HepG2 (cell line): Measurements from ENCODE around the gene ZNF334. TPM values are rescaled to one million over a fixed set of nuclear protein-coding genes. Genes with fewer than 3 reads are reported as not detected.

Source experiments
- BHLHE40 ChIP-seq: IDR thresholded peaks from 2 replicates; pipeline ENCODE4 v1.6.1; 2011; ENCODE audit warnings: low read length, improper control_type of control experiment
- CC2D1A ChIP-seq: sonication (generic); formaldehyde crosslinking; IDR thresholded peaks from 2 replicates; pipeline ENCODE4 v1.8.1; 2023; ENCODE audit warnings: mild to moderate bottlenecking, missing genetic modification reagents
- CEBPG ChIP-seq: IDR thresholded peaks from 2 replicates; pipeline ENCODE4 v1.6.1; 2016
- E2F5 ChIP-seq: sonication (generic); formaldehyde crosslinking; conservative IDR thresholded peaks from 2 replicates; pipeline ENCODE4 v1.4.0; 2020; ENCODE audit warnings: missing genetic modification reagents
- GTF2F1 ChIP-seq: fragments of 150-350 bp; IDR thresholded peaks from 2 replicates; pipeline ENCODE4 v1.6.1; 2014; ENCODE audit warnings: low read length
- HNRNPK ChIP-seq: fragments of 200-400 bp; formaldehyde crosslinking; IDR thresholded peaks from 2 replicates; pipeline ENCODE4 v1.6.1; 2018; ENCODE audit warnings: low read length, low read depth, moderate library complexity, mild to moderate bottlenecking; ENCODE audit not compliant: poor library complexity, severe bottlenecking
- IRF2 ChIP-seq: IDR thresholded peaks from 2 replicates; pipeline ENCODE4 v1.6.1; 2018; ENCODE audit warnings: missing genetic modification reagents, missing compliant biosample characterization
- KLF9 ChIP-seq: IDR thresholded peaks from 2 replicates; pipeline ENCODE4 v1.6.1; 2016; ENCODE audit warnings: low read depth
- MNT ChIP-seq: fragments of 450-650 bp; IDR thresholded peaks from 2 replicates; pipeline ENCODE4 v1.6.1; 2016
- NR2F1 ChIP-seq, 2 experiments: fragments of 450-650 bp in 1 of 2; formaldehyde crosslinking in 1 of 2; IDR thresholded peaks; 2 replicates each; pipeline versions ENCODE4 v1.5.0 to v1.6.1; 2016 to 2020; ENCODE audit warnings: mild to moderate bottlenecking in 1 of 2, missing compliant biosample characterization in 1 of 2, missing genetic modification reagents in 1 of 2, moderate library complexity in 1 of 2
- NR2F6 ChIP-seq, 2 experiments: IDR thresholded peaks; 2 replicates each; pipeline ENCODE4 v1.6.1; 2016; ENCODE audit warnings: antibody characterized with exemption in 1 of 2, mild to moderate bottlenecking in 1 of 2
- ONECUT2 ChIP-seq: sonication (generic); formaldehyde crosslinking; IDR thresholded peaks from 2 replicates; pipeline ENCODE4 v1.4.0; 2020; ENCODE audit warnings: missing genetic modification reagents
- POLR2G ChIP-seq: fragments of 200-400 bp; formaldehyde crosslinking; IDR thresholded peaks from 2 replicates; pipeline ENCODE4 v1.6.1; 2018; ENCODE audit warnings: mild to moderate bottlenecking, low read depth, low read length, moderate library complexity
- RFX5 ChIP-seq: IDR thresholded peaks from 2 replicates; pipeline ENCODE4 v1.6.1; 2011; ENCODE audit warnings: low read depth, low read length, improper control_type of control experiment
- RXRA ChIP-seq: sonication (generic); formaldehyde crosslinking; IDR thresholded peaks from 2 replicates; pipeline ENCODE4 v1.5.1; 2020; ENCODE audit warnings: missing genetic modification reagents
- TRIM24 ChIP-seq: sonication (generic); formaldehyde crosslinking; IDR thresholded peaks from 2 replicates; pipeline ENCODE4 v1.8.0; 2022; ENCODE audit warnings: mild to moderate bottlenecking, missing genetic modification reagents
- ZBTB42 ChIP-seq: sonication (generic); formaldehyde crosslinking; IDR thresholded peaks from 2 replicates; pipeline ENCODE4 v1.5.0; 2020; ENCODE audit warnings: mild to moderate bottlenecking, missing genetic modification reagents
- ZNF180 ChIP-seq: sonication (generic); formaldehyde crosslinking; IDR thresholded peaks from 2 replicates; pipeline ENCODE4 v1.4.0; 2020; ENCODE audit warnings: low read depth, missing genetic modification reagents, borderline replicate concordance
- ZNF260 ChIP-seq: sonication (generic); formaldehyde crosslinking; IDR thresholded peaks from 2 replicates; pipeline ENCODE4 v1.4.0; 2020; ENCODE audit warnings: missing genetic modification reagents, low read depth, mild to moderate bottlenecking, borderline replicate concordance
- ZNF3 ChIP-seq: IDR thresholded peaks from 2 replicates; pipeline ENCODE4 v1.7.0; 2017; ENCODE audit warnings: inconsistent platforms
- ZNF547 ChIP-seq: sonication (generic); formaldehyde crosslinking; IDR thresholded peaks from 2 replicates; pipeline ENCODE4 v1.5.1; 2020; ENCODE audit warnings: mild to moderate bottlenecking, missing genetic modification reagents
- ZNF552 ChIP-seq: sonication (generic); formaldehyde crosslinking; IDR thresholded peaks from 2 replicates; pipeline ENCODE4 v1.9.0; 2022; ENCODE audit warnings: missing genetic modification reagents, mild to moderate bottlenecking, borderline replicate concordance
- ZNF557 ChIP-seq: sonication (generic); formaldehyde crosslinking; IDR thresholded peaks from 2 replicates; pipeline ENCODE4 v1.4.0; 2020; ENCODE audit warnings: missing genetic modification reagents
- ZNF567 ChIP-seq: sonication (generic); formaldehyde crosslinking; IDR thresholded peaks from 2 replicates; pipeline ENCODE4 v1.8.1; 2023; ENCODE audit warnings: mild to moderate bottlenecking, missing genetic modification reagents, borderline replicate concordance
- ZNF644 ChIP-seq: IDR thresholded peaks from 2 replicates; pipeline ENCODE4 v1.6.1; 2016; ENCODE audit warnings: low read depth
- ZNF761 ChIP-seq: sonication (generic); formaldehyde crosslinking; conservative IDR thresholded peaks from 2 replicates; pipeline ENCODE4 v1.4.0; 2020; ENCODE audit warnings: mild to moderate bottlenecking, missing genetic modification reagents
- ZNF766 ChIP-seq: sonication (generic); formaldehyde crosslinking; IDR thresholded peaks from 2 replicates; pipeline ENCODE4 v1.5.0; 2020; ENCODE audit warnings: missing genetic modification reagents, borderline replicate concordance
- ZNF784 ChIP-seq: sonication (generic); formaldehyde crosslinking; IDR thresholded peaks from 2 replicates; pipeline ENCODE4 v1.5.1; 2020; ENCODE audit warnings: missing genetic modification reagents, mild to moderate bottlenecking, borderline replicate concordance
- ZNF841 ChIP-seq: sonication (generic); formaldehyde crosslinking; IDR thresholded peaks from 2 replicates; pipeline ENCODE4 v1.8.1; 2023; ENCODE audit warnings: missing genetic modification reagents, borderline replicate concordance
- ZSCAN30 ChIP-seq: sonication (generic); formaldehyde crosslinking; IDR thresholded peaks from 2 replicates; pipeline ENCODE4 v1.5.0; 2020; ENCODE audit warnings: mild to moderate bottlenecking, missing genetic modification reagents
- polyA plus RNA-seq, 8 experiments: library from polyadenylated mRNA; depleted of rRNA in 3 of 8; stranded (reverse) in 7 of 8; unstranded in 1 of 8; fragments of >200 nt; fragmentation: Illumina TruSeq in 4 of 8; extraction: Trizol in 4 of 8; gene quantifications; 2 replicates each; pipeline versions ENCODE4 v1.2.1 to v1.2.3, GENCODE V29; 2011 to 2016; ENCODE audit warnings: low read depth in 4 of 8, missing spikeins in 1 of 8, mixed read lengths in 1 of 8; ENCODE audit not compliant: insufficient read depth in 1 of 8
- total RNA-seq, 5 experiments: library from RNA; depleted of rRNA; stranded (reverse); fragments of >200 nt; fragmentation: Illumina TruSeq; extraction: Trizol; gene quantifications; 2 replicates each; pipeline ENCODE4 v1.2.3, GENCODE V29; 2016; ENCODE audit warnings: low read depth in 1 of 5
- TF ChIP-seq, protein P1 (sequence below): sonication (generic); formaldehyde crosslinking; IDR thresholded peaks from 2 replicates; pipeline ENCODE4 v1.8.1; 2023; ENCODE audit warnings: missing genetic modification reagents, inconsistent platforms, borderline replicate concordance

The ZNF334 gene
- total and polyA plus RNA-seq, 2 of the 13 experiments (the other 11 are each of a cell fraction or from before 2014, with no cell fraction given): 4.8 to 7.8 TPM

DNA sequence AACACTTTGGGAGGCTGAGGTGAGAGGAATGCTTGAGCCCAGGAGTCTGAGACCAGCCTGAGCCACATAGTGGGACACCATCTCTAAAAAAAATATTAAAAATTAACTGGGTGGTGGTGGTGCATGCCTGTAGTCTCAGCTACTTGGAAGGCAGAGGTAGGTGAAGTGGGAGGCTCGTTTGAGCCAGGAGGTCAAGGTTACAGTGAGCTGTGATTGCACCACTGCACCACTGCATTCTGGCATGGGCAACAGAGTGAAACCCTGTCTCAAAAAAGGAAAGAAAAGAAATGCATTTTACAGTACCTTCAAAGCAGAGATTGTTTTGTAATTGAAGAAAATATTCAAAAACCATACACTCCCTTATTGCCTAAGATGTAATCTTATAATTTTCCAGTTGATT lies 30.6 kb upstream of the ZNF334 start (continued):
- TF ChIP-seq NR2F1 (CRISPR knock-in tag; IDR thresholded peaks at IDR 0.05): peak; percentile 67 to 80; a peak in 3 of 4 replicates
- no peak for TF ChIP-seq TRIM24 (CRISPR knock-in tag)
- TF ChIP-seq, protein P1, sequence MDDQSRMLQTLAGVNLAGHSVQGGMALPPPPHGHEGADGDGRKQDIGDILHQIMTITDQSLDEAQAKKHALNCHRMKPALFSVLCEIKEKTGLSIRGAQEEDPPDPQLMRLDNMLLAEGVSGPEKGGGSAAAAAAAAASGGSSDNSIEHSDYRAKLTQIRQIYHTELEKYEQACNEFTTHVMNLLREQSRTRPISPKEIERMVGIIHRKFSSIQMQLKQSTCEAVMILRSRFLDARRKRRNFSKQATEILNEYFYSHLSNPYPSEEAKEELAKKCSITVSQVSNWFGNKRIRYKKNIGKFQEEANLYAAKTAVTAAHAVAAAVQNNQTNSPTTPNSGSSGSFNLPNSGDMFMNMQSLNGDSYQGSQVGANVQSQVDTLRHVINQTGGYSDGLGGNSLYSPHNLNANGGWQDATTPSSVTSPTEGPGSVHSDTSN (CRISPR knock-in tag): no peak
- no peak for TF ChIP-seq HNRNPK
- 0 out of 2 replicates have a peak, but pooled peaks have one; percentile 45 for TF ChIP-seq ZNF557 (CRISPR knock-in tag)
- TF ChIP-seq CC2D1A (CRISPR knock-in tag): no peak
- no peak for TF ChIP-seq ZNF552 (CRISPR knock-in tag)
- TF ChIP-seq RXRA: no peak
- no peak for TF ChIP-seq ZBTB42
- no peak for TF ChIP-seq MNT
- no peak for TF ChIP-seq ZSCAN30 (CRISPR knock-in tag)
- no peak for TF ChIP-seq ZNF3 (CRISPR knock-in tag)
- no peak for TF ChIP-seq ZNF766
- TF ChIP-seq CEBPG (CRISPR knock-in tag): peak; percentile 49; the same call in 1 of the 2 replicates
- no peak for TF ChIP-seq ZNF260
- TF ChIP-seq RFX5: no peak
- TF ChIP-seq E2F5 (CRISPR knock-in tag): no peak
- no peak for TF ChIP-seq KLF9 (CRISPR knock-in tag)
- no peak for TF ChIP-seq ZNF761 (CRISPR knock-in tag)
- TF ChIP-seq IRF2 (CRISPR knock-in tag): no peak
- TF ChIP-seq ZNF644 (CRISPR knock-in tag): no peak
- TF ChIP-seq ZNF180 (CRISPR knock-in tag): no peak
- TF ChIP-seq ZNF784 (CRISPR knock-in tag): peak; percentile 40; the same call in 1 of the 2 replicates
- no peak for TF ChIP-seq POLR2G
- TF ChIP-seq ZNF547: no peak
- TF ChIP-seq ZNF567 (CRISPR knock-in tag): no peak
- TF ChIP-seq GTF2F1: no peak
- TF ChIP-seq NR2F6 (IDR thresholded peaks at IDR 0.05): peak; percentile 78
- TF ChIP-seq NR2F6 (CRISPR knock-in tag; IDR thresholded peaks at IDR 0.05): peak; percentile 73
- no peak for TF ChIP-seq BHLHE40
- no peak for TF ChIP-seq ONECUT2
- no peak for TF ChIP-seq ZNF841
